Stimulated activated CD4-positive, alpha-beta T cell treated with anti-CD3 and anti-CD28 coated beads, TNF-alpha, amount 100 ng/mL, for 1 hour (primary cell): Measurements from ENCODE around the gene ECEL1.
"Not testable (repeated sequence)": the region's sequence is repeated elsewhere in the genome, so short reads cannot be mapped to it uniquely, and the experiment has no call there.

Source experiments
- DNase-seq, 3 donors: peaks; one replicate each; pipeline ENCODE4 v3.0.0-alpha.2; 2020; ENCODE audit warnings: low read depth in 3 of 3, low spot score in 1 of 3

ECEL1 gene

DNA sequence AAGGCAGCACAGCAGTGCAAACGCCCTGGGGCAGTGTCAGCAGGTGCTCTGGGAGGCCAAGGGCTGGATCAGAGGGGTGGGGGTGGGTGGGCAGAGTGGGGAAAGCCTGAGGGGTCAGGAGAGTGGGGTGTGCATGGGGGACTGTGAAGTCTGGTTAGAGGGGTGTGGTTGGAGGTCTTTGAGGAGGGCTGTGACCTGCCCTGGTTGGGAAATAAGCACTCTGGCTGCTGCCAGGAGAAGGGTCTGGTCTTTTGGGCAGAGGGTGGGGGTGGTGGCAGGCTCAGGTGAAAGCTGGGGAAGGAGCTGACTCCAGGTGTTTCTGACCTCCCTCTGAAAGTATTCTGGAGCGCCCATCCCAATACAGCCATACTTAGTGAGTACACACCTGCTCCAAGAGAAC lies 27.5 kb downstream of the ECEL1 start:
- DNase-seq: no peak

DNA sequence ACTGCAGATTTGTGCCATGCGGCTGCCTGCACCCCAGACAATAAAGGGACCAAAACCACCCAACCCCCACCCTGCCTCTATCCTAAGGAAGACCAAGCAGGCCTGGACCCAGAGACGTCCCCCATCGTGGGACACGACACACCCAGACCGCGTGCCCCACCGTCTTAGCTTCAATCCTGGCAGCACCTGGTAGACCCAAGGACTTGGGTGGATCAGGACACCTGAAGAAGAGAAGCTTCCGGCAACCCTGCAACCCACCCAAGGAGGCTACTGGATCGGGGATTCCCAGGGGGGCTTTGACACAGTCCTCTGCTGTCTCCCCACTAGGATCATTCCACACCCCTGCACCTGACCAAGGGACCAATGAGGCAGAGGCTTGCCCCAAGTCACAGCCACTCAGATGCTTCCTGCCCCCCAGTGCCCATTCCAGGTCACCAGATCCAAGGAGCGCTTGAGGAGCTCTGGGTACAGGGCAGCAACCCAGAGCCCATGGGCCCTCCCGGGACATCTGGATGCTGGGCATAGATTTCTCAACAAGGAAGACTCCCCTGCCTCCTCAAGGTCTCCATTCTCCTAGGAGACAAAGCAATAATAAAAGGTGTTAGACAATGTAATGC lies 28.1 kb downstream of the ECEL1 start:
- no peak for DNase-seq

DNA sequence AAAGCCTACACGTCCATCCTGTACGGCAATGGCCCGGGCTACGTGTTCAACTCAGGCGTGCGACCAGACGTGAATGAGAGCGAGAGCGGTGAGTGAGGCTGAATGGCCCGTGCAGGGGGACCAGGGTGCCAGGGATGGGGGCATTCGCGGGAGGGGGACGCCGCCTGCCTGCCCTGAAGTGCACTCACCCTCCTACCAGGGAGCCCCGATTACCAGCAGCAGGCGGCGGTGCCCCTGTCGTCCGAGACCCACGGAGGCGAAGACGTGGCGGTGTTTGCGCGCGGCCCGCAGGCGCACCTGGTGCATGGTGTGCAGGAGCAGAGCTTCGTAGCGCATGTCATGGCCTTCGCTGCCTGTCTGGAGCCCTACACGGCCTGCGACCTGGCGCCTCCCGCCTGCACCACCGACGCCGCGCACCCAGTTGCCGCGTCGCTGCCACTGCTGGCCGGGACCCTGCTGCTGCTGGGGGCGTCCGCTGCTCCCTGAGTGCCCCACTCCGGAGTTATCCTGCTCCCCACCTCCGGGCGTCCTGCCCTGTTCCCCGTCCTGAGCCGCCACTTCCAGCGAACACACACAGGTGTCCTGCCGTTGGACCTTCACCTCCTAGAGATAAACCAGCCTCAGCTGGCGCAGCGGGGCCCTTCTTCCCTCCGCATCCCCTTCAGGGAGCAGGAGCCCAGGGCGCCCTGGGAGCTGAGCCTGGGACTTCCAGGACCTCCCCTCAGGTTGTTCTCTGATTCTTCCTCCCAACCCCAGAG lies 28.8 kb downstream of the ECEL1 start:
- DNase-seq: no peak

GRCh38 chr2:232458051-232458660 lies 29.5 kb downstream of the ECEL1 start:
- no peak for DNase-seq

DNA sequence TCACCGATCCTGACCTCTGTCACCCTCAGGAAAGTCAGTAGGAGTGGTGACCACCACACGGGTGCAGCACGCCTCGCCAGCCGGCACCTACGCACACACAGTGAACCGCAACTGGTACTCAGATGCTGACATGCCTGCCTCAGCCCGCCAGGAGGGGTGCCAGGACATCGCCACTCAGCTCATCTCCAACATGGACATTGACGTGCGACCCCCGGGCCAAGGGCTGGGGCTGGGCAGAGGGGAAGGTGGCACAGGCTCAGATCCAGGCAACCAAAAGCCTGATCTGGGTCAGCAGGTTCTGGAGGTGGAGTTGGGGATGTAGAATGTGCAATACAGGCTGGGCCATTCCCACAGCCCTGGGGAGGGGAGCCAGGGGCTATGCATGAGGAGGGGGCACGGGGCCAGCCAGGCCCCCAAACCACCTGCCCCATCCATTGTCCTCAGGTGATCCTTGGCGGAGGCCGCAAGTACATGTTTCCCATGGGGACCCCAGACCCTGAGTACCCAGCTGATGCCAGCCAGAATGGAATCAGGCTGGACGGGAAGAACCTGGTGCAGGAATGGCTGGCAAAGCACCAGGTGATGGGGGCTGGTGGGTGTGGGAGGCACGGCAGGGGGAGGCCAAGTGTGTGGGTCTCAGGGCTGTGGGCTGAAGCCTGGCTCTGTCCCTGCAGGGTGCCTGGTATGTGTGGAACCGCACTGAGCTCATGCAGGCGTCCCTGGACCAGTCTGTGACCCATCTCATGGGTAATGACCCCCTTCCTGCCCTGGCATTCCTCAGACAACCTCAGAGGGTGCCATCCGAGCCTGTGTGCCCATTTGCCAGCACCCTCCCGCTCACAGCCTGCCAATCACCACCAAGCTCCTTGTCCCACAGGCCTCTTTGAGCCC lies 30.3 kb downstream of the ECEL1 start:
- no peak for DNase-seq

- no peak for DNase-seq
Observed at GRCh38 chr2:232456296-232457120, 31.1 kb downstream of the ECEL1 start.

- DNase-seq: no peak
Observed at GRCh38 chr2:232455426-232456255, 32.0 kb downstream of the ECEL1 start, which contains the start of gene ALPI. Gene ALPI, plus strand, starts transcription at chr2:232456153. Its CDS starts 47 bp downstream, at chr2:232456200.

GRCh38 chr2:232454630-232455029 lies 33.0 kb downstream of the ECEL1 start:
- DNase-seq: no peak

DNA sequence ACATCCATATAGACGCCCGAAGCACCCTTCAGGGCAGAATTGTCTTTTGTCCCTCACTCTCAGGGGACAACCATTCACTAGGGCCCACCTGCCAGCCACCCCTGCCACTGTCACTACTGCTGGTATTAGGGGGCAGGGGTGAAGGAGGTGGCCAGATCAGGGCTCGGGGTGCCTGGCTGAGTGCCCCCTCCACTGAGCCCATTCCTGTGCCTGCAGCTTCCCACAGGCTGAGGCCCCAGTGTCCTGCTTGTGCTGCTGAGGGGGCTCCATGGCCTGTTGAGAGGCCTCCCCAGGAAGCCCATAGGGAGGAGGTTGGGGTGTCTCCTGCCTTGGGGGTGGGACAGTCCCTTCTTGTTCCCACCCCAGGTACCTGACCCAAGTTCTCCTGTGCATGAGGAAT lies 36.0 kb downstream of the ECEL1 start:
- DNase-seq: not testable (repeated sequence)

DNA sequence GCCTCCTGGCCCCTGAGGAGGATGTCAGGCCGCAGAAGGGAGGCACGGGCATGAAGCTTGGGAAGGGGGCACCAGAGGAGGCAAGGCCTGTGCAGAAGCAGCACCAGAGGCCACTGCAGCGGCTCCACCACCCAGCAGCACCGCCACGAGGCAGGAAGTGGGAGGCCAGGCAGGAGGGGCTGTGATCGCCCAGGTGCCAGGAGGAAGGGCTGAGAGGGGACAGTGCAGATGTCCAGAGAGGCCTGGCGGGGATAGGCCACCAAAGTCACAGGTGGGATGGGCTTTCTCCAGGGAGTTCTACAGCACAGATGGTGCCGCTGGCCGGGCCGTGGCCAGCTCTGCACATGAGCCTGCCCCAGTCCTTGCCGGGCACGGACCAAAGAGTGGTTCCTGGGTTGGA lies 37.7 kb downstream of the ECEL1 start:
- DNase-seq: no peak

DNA sequence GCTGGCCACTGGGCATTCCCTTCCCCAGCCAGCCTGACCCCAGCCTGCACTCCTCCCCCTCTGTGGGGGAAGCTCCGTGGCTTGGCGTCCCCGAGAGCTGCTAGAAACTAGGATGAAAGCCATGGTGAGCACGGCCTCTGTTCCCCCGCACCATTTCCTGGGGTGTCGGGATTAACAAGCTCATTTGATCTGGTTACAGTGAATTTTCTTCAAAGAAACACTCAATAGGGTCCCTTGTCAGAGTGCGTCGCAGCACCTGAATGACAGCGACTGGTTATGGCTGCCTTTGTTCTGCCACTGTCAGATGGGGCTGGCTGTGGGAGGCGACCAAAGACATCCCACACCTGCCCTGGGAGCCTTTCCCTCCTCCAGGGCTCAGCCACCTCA lies 39.3 kb downstream of the ECEL1 start:
- DNase-seq: no peak

- no peak for DNase-seq
Observed at GRCh38 chr2:232447638-232448303, 39.9 kb downstream of the ECEL1 start.

- DNase-seq: no peak
Observed at GRCh38 chr2:232447091-232447620, 40.5 kb downstream of the ECEL1 start.

GRCh38 chr2:232446266-232446777 lies 41.3 kb downstream of the ECEL1 start:
- not testable (repeated sequence) for DNase-seq

- not testable (repeated sequence) for DNase-seq
Observed at GRCh38 chr2:232445149-232445885, 42.3 kb downstream of the ECEL1 start.

DNA sequence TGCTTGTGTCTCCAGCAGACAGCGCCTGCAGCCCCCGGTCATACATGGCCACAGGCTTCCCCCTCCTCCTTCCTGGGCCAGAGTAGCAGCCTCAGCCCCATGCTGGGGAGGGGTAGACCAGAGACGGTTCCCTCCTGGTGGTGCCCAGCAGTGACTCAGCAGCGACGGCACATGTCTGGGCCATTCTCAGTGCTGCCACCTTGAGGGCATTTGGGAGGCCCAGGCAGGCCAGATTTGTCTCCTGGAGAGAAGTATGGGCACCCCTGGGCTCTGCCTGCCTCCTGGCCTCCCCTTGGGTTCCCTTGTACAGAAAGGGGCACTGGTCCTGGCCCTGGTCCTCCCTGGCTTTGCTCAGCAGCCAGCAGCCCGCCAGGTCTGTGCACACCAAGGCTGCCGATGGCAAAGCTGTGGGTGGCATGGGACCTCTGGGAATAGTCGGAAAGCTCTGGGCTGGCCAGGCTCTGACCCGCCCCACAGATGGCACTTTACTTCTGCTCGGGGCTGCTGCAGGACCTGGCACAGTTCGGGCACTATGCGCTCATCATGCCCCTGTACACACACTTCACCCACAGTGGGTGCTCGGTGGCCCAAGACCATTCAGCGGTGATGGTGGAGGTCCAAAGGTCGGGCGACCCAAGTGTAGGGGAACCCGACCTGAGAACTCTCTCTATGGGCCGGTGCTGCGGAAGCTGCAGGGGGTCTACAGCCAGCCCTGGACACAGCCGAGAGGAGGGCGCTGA lies 43.1 kb downstream of the ECEL1 start:
- peak in 2 of 3 donors; percentile 22 to 50 for DNase-seq
